NCI-H526 (cell line): ENCODE data around the gene PRMT1.

ENCODE experiments used
- DNase-seq, 2 experiments: peaks; one replicate each; lab custom pipeline; 2025; lab: John Stamatoyannopoulos, UW

PRMT1 gene

GRCh38 chr19:49651029-49651819 is 25.8 kb upstream of the PRMT1 start:
- DNase-seq: no peak

GRCh38 chr19:49651820-49652550 is 25.1 kb upstream of the PRMT1 start:
- no peak for DNase-seq

- no peak for DNase-seq
Measured at GRCh38 chr19:49652551-49653465, 24.3 kb upstream of the PRMT1 start.

GRCh38 chr19:49653466-49653806 is 23.6 kb upstream of the PRMT1 start:
- no peak for DNase-seq

GRCh38 chr19:49654581-49654980 is 22.5 kb upstream of the PRMT1 start:
- DNase-seq: no peak

GRCh38 chr19:49655570-49656455 is 21.3 kb upstream of the PRMT1 start:
- no peak for DNase-seq

GRCh38 chr19:49656456-49657109 is 20.5 kb upstream of the PRMT1 start:
- DNase-seq: no peak

- DNase-seq: no peak
Measured at GRCh38 chr19:49657493-49658138, 19.5 kb upstream of the PRMT1 start.

- no peak for DNase-seq
Measured at GRCh38 chr19:49658139-49658517, 18.9 kb upstream of the PRMT1 start.

- no peak for DNase-seq
Measured at GRCh38 chr19:49658566-49659442, 18.3 kb upstream of the PRMT1 start.

- DNase-seq: no peak
Measured at GRCh38 chr19:49660338-49660961, 16.6 kb upstream of the PRMT1 start.

- DNase-seq: no peak
Measured at GRCh38 chr19:49662011-49662410, 15.1 kb upstream of the PRMT1 start.

GRCh38 chr19:49663224-49663623 is 13.8 kb upstream of the PRMT1 start:
- no peak for DNase-seq

- DNase-seq: peak; percentile 79 to 93
Measured at GRCh38 chr19:49664171-49665035, 12.7 kb upstream of the PRMT1 start.

- DNase-seq: peak in 1 of 2 experiments; percentile 48
Measured at GRCh38 chr19:49665036-49665350, 12.1 kb upstream of the PRMT1 start.

- peak; percentile 78 to 96 for DNase-seq
Measured at GRCh38 chr19:49665351-49666119, 11.5 kb upstream of the PRMT1 start, which contains the start of the genes BCL2L12 and IRF3. Gene BCL2L12 (plus strand): TSS chr19:49665933. CDS start chr19:49666693, 760 bp downstream. Gene IRF3 (minus strand): TSS chr19:49665857. CDS start chr19:49664838, 1,019 bp downstream.

- DNase-seq: no peak
Measured at GRCh38 chr19:49666120-49666444, 11.0 kb upstream of the PRMT1 start.
